Right kidney (tissue), 1 donor: ENCODE data around the gene CENPP.

ENCODE experiments used
- DNase-seq: peaks from one replicate; pipeline ENCODE4 v3.0.0-alpha.2; 2016

Gene CENPP

GRCh38 chr9:92640398-92641091 lies 314.8 kb downstream of the CENPP start:
- no peak for DNase-seq

- no peak for DNase-seq
Observed at GRCh38 chr9:92641092-92641809, 315.5 kb downstream of the CENPP start.

GRCh38 chr9:92642041-92642451 lies 316.3 kb downstream of the CENPP start:
- DNase-seq: no peak

GRCh38 chr9:92642564-92642963 lies 316.8 kb downstream of the CENPP start:
- no peak for DNase-seq

- no peak for DNase-seq
Observed at GRCh38 chr9:92644278-92644677, 318.5 kb downstream of the CENPP start.

- no peak for DNase-seq
Observed at GRCh38 chr9:92645041-92645440, 319.3 kb downstream of the CENPP start.

GRCh38 chr9:92647671-92648473 lies 322.1 kb downstream of the CENPP start:
- no peak for DNase-seq

- DNase-seq: no peak
Observed at GRCh38 chr9:92648474-92648971, 322.8 kb downstream of the CENPP start.

GRCh38 chr9:92649007-92649406 lies 323.3 kb downstream of the CENPP start:
- no peak for DNase-seq

GRCh38 chr9:92650296-92650695 lies 324.5 kb downstream of the CENPP start:
- no peak for DNase-seq

GRCh38 chr9:92650839-92651621 lies 325.3 kb downstream of the CENPP start:
- DNase-seq: no peak

GRCh38 chr9:92652461-92652860 lies 326.7 kb downstream of the CENPP start:
- no peak for DNase-seq

- no peak for DNase-seq
Observed at GRCh38 chr9:92654481-92655301, 328.9 kb downstream of the CENPP start.

- no peak for DNase-seq
Observed at GRCh38 chr9:92655366-92655765, 329.6 kb downstream of the CENPP start.

- no peak for DNase-seq
Observed at GRCh38 chr9:92655896-92656536, 330.3 kb downstream of the CENPP start.

- DNase-seq: no peak
Observed at GRCh38 chr9:92656537-92656925, 330.8 kb downstream of the CENPP start.

- no peak for DNase-seq
Observed at GRCh38 chr9:92657296-92658094, 331.7 kb downstream of the CENPP start.

- no peak for DNase-seq
Observed at GRCh38 chr9:92658176-92658575, 332.4 kb downstream of the CENPP start.

GRCh38 chr9:92658611-92659010 lies 332.9 kb downstream of the CENPP start:
- no peak for DNase-seq

- no peak for DNase-seq
Observed at GRCh38 chr9:92659601-92660000, 333.8 kb downstream of the CENPP start.
